ENCODE data around the gene TMEM253.

Gene TMEM253

DNA sequence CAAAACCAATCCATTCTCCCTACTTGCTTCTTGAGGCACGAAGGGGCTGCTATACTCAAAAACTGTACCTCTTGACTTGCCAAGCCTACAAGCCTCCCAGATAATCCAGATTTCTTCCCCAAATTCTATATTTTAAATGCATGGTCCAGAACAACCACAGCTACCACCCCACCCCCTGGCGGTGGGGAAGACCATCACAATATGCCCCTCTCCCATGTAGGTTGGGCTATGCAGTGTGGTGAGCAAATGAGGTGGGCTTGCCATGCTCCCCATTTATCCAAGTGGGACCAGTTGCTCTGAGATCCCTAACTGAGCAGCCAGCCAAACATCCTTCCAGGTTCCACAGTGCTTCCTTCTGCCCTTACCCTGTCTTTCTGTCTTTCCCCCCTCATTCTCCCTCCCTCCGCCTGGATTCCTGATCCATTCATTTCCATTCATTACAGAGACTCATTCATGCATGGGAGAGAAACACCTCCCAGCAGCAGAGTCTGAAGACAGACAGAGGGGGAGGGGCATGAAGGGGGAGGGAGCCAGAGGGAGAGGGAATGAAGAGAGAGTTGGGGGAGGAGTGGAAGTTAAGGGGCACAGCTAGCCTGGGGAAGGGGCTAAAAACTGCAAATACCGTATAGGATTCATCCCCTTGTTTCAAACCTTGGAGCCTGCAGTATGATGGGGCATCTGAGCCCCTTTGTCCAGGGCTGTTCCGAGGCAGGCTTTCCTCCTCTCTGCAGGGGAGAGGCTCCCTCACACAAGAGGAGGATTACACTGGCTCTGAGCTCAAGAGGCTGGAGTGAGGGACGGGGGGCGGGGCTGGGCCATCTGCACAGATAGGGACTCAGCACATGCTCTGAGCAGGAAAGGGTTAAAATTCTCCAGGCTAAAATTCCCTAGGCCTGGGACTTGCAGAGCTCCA, 6.8 kb upstream of the TMEM253 start:
- TF ChIP-seq CTCF (IDR thresholded peaks at IDR 0.05; ENCODE audit: borderline replicate concordance, control extremely low read depth, extremely low read depth, insufficient read depth, missing control alignments): no peak
- in situ Hi-C loops (cut with MboI; ENCODE audit: low sequenced_read_pairs, unreplicated experiment): loop anchor here (10.0 kb wide), 1 partner anchor 79 kb away; no protein-coding TSS in a partner anchor
- no peak for DNase-seq (ENCODE audit: low spot score)

DNA sequence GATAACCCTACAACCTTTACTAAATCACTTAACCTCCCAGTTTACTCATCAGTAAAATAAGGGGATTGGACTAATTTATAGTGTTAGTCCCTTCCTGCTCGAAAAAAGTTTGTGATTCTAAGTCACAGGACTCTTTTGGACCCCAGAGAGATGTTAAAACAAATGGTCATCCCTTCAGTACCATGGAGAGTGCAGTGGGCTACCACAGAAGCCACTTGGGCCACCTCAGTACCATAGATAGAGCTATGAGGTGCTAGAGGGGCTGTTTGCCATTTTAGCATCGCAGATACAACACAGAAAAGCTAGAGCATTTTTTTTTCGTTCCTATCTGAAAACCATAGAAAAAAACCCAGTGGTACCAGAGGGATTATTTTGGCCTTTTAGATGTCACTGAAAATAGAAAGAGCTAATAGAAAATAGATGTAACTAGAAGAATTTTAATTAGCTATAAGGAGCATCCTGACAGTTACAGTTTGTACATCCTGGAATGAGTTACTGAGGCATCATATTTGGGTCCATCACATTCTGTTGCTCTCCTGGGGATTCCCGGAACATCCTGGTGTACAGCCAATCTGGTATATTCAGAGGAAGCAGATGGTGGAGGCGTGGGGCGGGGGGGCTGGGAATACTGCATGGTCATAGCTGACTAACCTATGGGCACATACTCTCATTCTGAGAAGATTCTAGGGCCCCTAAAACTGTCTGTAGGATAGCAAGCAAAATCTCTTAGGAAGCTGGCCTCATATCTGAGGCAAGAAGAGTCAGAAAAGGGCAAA, 5.2 kb upstream of the TMEM253 start:
- no peak for TF ChIP-seq CTCF (IDR thresholded peaks at IDR 0.05; ENCODE audit: borderline replicate concordance, control extremely low read depth, extremely low read depth, insufficient read depth, missing control alignments)
- in situ Hi-C loops (cut with MboI; ENCODE audit: low sequenced_read_pairs, unreplicated experiment): loop anchor here (10.0 kb wide), 1 partner anchor 81 kb away; no protein-coding TSS in a partner anchor
- DNase-seq (ENCODE audit: low spot score): no peak

- DNase-seq (ENCODE audit: low spot score): no peak
- TF ChIP-seq CTCF (IDR thresholded peaks at IDR 0.05; ENCODE audit: borderline replicate concordance, control extremely low read depth, extremely low read depth, insufficient read depth, missing control alignments): no peak
- in situ Hi-C loops (cut with MboI; ENCODE audit: low sequenced_read_pairs, unreplicated experiment): loop anchor here (10.0 kb wide), 1 partner anchor 82 kb away; no protein-coding TSS in a partner anchor
Observed at GRCh38 chr14:21096438-21096837, 4.4 kb upstream of the TMEM253 start.

GRCh38 chr14:21096978-21097635, 3.8 kb upstream of the TMEM253 start:
- DNase-seq (ENCODE audit: low spot score): no peak
- in situ Hi-C loops (cut with MboI; ENCODE audit: low sequenced_read_pairs, unreplicated experiment): loop anchor here (10.0 kb wide), 1 partner anchor 82 kb away; no protein-coding TSS in a partner anchor
- no peak for TF ChIP-seq CTCF (IDR thresholded peaks at IDR 0.05; ENCODE audit: borderline replicate concordance, control extremely low read depth, extremely low read depth, insufficient read depth, missing control alignments)

DNA sequence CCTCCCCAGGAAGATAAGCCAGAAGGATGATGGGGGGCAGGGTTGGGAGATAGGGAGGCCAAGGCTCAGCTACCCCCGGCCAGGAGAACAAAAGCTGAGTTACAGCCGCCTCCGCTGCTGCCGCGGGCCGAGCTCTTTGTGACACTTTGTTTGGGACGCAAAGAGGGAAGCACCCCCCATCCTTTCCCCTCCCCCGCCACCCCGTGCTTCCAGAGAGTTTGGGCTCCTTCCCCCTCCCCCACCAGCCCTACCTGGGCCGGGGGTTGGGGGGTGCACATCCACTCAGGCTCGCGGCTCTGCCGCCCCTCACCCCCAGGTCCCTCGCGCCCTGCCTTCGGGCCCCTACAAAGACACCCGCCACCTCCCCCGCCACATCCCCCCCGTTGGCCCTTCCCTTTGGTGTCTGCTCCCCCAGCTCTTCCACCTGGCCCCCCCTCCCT, 3.2 kb upstream of the TMEM253 start:
- in situ Hi-C loops (cut with MboI; ENCODE audit: low sequenced_read_pairs, unreplicated experiment): loop anchor here (10.0 kb wide), 1 partner anchor 83 kb away; no protein-coding TSS in a partner anchor

More for the DNA sequence above, 3.2 kb upstream of the TMEM253 start:
- DNase-seq (ENCODE audit: low spot score): no peak
- TF ChIP-seq CTCF (IDR thresholded peaks at IDR 0.05; ENCODE audit: borderline replicate concordance, control extremely low read depth, extremely low read depth, insufficient read depth, missing control alignments): no peak
